GM23248 (cell line): ENCODE measurements around the gene SCAI. TPM values are rescaled to one million over a fixed set of nuclear protein-coding genes. Genes with fewer than 3 reads are reported as not detected.
"Not testable (repeated sequence)": the region's sequence is repeated elsewhere in the genome, so short reads cannot be mapped to it uniquely, and the experiment has no call there.

Source experiments
- DNase-seq: peaks from one replicate; pipeline ENCODE4 v3.0.0-alpha.2; 2015
- H2AFZ ChIP-seq: fragments of 200-600 bp; sonication (generic); 2 replicates; pipeline ENCODE4 v1.6.1; 2016; ENCODE audit warnings: antibody characterized with exemption
- H3F3A ChIP-seq: fragments of 200-600 bp; sonication (generic); 2 replicates; pipeline ENCODE4 v1.6.1; 2016; ENCODE audit warnings: mild to moderate bottlenecking, antibody characterized with exemption, mixed run types; ENCODE audit not compliant: insufficient read depth
- H3K27ac ChIP-seq: fragments of 200-600 bp; sonication (generic); 2 replicates; pipeline ENCODE4 v1.5.1; 2016; ENCODE audit warnings: mild to moderate bottlenecking
- H3K27me3 ChIP-seq: fragments of 200-600 bp; sonication (generic); replicated peaks from 2 replicates; pipeline ENCODE4 v1.6.1; 2016; ENCODE audit warnings: mild to moderate bottlenecking; ENCODE audit not compliant: insufficient read depth
- H3K36me3 ChIP-seq: fragments of 200-600 bp; sonication (generic); 2 replicates; pipeline ENCODE4 v1.6.1; 2016; ENCODE audit warnings: low read depth, mild to moderate bottlenecking
- H3K4me1 ChIP-seq: fragments of 200-600 bp; sonication (generic); 2 replicates; pipeline ENCODE4 v1.6.1; 2016; ENCODE audit warnings: mild to moderate bottlenecking; ENCODE audit not compliant: insufficient read depth
- H3K4me2 ChIP-seq: fragments of 200-600 bp; sonication (generic); one replicate; pipeline ENCODE4 v1.6.1; 2016; ENCODE audit warnings: mild to moderate bottlenecking; ENCODE audit not compliant: unreplicated experiment
- H3K4me3 ChIP-seq: fragments of 200-600 bp; sonication (generic); 2 replicates; pipeline ENCODE4 v1.5.1; 2016; ENCODE audit warnings: mild to moderate bottlenecking
- H3K79me2 ChIP-seq: fragments of 200-600 bp; sonication (generic); 2 replicates; pipeline ENCODE4 v1.6.1; 2016; ENCODE audit warnings: mild to moderate bottlenecking; ENCODE audit not compliant: insufficient read depth
- H3K9ac ChIP-seq: fragments of 200-600 bp; sonication (generic); 2 replicates; pipeline ENCODE4 v1.6.1; 2016; ENCODE audit warnings: mild to moderate bottlenecking
- H3K9me2 ChIP-seq: fragments of 200-600 bp; sonication (generic); 2 replicates; pipeline ENCODE4 v1.6.1; 2016; ENCODE audit warnings: mixed run types, mild to moderate bottlenecking, moderate library complexity; ENCODE audit not compliant: insufficient read depth
- H3K9me3 ChIP-seq: fragments of 200-600 bp; sonication (generic); one replicate; pipeline ENCODE4 v1.6.1; 2017; ENCODE audit warnings: low read depth
- H4K20me1 ChIP-seq: fragments of 200-600 bp; sonication (generic); 2 replicates; pipeline ENCODE4 v1.6.0; 2016; ENCODE audit not compliant: insufficient read depth
- EZH2 ChIP-seq: fragments of 200-600 bp; sonication (generic); IDR thresholded peaks from 2 replicates; pipeline ENCODE4 v1.6.1; 2018; ENCODE audit warnings: antibody characterized with exemption, mild to moderate bottlenecking; ENCODE audit not compliant: insufficient read depth, poor library complexity, severe bottlenecking
- EZH2phosphoT487 ChIP-seq: fragments of 200-600 bp; sonication (generic); IDR thresholded peaks from 2 replicates; pipeline ENCODE4 v1.6.1; 2018; ENCODE audit warnings: antibody characterized with exemption, moderate library complexity, mild to moderate bottlenecking, low read depth; ENCODE audit not compliant: insufficient read depth
- WGBS, 2 experiments: methylation state at CpG; one replicate each; pipeline ENCODE4 v1.1.6; 2015 to 2017; ENCODE audit warnings: low lambda C conversion rate in 2 of 2, low coverage in 1 of 2; ENCODE audit errors: missing lambda C conversion rate in 2 of 2; 5-methylcytosine and 5-hydroxymethylcytosine counted together
- in situ Hi-C: fragments of 300-500 bp; cut with MboI; formaldehyde crosslinking; loops from 2 replicates; pipeline ENCODE4 v1.15.0; 2020
- polyA plus RNA-seq: library from polyadenylated mRNA; unstranded; fragments of >200 nt; fragmentation: Nextera tagmentation; extraction: Ambion mirVana; gene quantifications from 2 replicates; pipeline ENCODE4 v1.2.1, GENCODE V29; 2016
- total RNA-seq: library from RNA; depleted of rRNA; stranded (reverse); fragments of >200 nt; shearing (Covaris generic); gene quantifications from 2 replicates; pipeline ENCODE4 v1.2.3, GENCODE V29; 2014

The SCAI gene
- total and polyA plus RNA-seq, 2 experiments from 2014 or later = 3.0 TPM

GRCh38 chr9:125085703-125086477 is 57.4 kb downstream of the SCAI start:
- H3K36me3 ChIP-seq = no peaks in the 10 kb centered on the region
- H3K4me2 ChIP-seq = no peak overlapping the region
- H3K27ac ChIP-seq = no peak overlapping the region
- no peak for TF ChIP-seq EZH2
- TF ChIP-seq EZH2phosphoT487 = no peak
- in situ Hi-C loops = no loop called here
- no peaks in the 10 kb centered on the region for H4K20me1 ChIP-seq
- no peak for DNase-seq
- no peak overlapping the region for H3K9ac ChIP-seq
- H2AFZ ChIP-seq = no peak overlapping the region
- H3K9me2 ChIP-seq = no peaks in the 10 kb centered on the region
- no peaks in the 10 kb centered on the region for H3K79me2 ChIP-seq
- H3K4me3 ChIP-seq = no peak overlapping the region
- no peaks in the 10 kb centered on the region for H3K4me1 ChIP-seq
- no peaks in the 10 kb centered on the region for H3K9me3 ChIP-seq
- H3F3A ChIP-seq = no peaks in the 10 kb centered on the region
- H3K27me3 ChIP-seq = no peaks in the 10 kb centered on the region
- 75 to 77% methylated on average over 6 of the region's 6 CpGs for WGBS, 2 experiments

GRCh38 chr9:125082197-125082596 is 61.1 kb downstream of the SCAI start:
- H3K4me2 ChIP-seq, H2AFZ ChIP-seq, H3K4me3 ChIP-seq, H3K9ac ChIP-seq, H3F3A ChIP-seq, H3K9me2 ChIP-seq, H3K79me2 ChIP-seq, H3K4me1 ChIP-seq, H3K27ac ChIP-seq, H3K36me3 ChIP-seq, DNase-seq, H4K20me1 ChIP-seq, in situ Hi-C loops, H3K27me3 ChIP-seq, H3K9me3 ChIP-seq: not testable (repeated sequence)
- 98% methylated on average over 6 of the region's 6 CpGs for WGBS, 2 experiments

- H2AFZ ChIP-seq, H3K9me2 ChIP-seq, H3K27me3 ChIP-seq, H3F3A ChIP-seq, DNase-seq, H3K9ac ChIP-seq, H3K79me2 ChIP-seq, H3K9me3 ChIP-seq, in situ Hi-C loops, H3K27ac ChIP-seq, H3K4me2 ChIP-seq, H3K4me1 ChIP-seq, H4K20me1 ChIP-seq, H3K36me3 ChIP-seq, H3K4me3 ChIP-seq: not testable (repeated sequence)
- 66 to 72% methylated on average over 2 of the region's 2 CpGs for WGBS, 2 experiments
These were observed 62.5 kb downstream of the SCAI start for GRCh38 chr9:125080797-125081196.

GRCh38 chr9:125079931-125080330 is 63.4 kb downstream of the SCAI start:
- H2AFZ ChIP-seq = no peak overlapping the region
- no peak overlapping the region for H3K4me3 ChIP-seq
- H3K9me2 ChIP-seq = no peaks in the 10 kb centered on the region
- no peaks in the 10 kb centered on the region for H3K79me2 ChIP-seq
- peaks cover 7% of the 10 kb centered on the region; the same call in 1 of the 2 replicates for H3K4me1 ChIP-seq
- H3K27ac ChIP-seq = no peak overlapping the region
- H3K9ac ChIP-seq = no peak overlapping the region
- no peaks in the 10 kb centered on the region for H3K9me3 ChIP-seq
- H3K36me3 ChIP-seq = no peaks in the 10 kb centered on the region
- WGBS, 2 experiments = 49 to 63% methylated on average over 2 of the region's 2 CpGs
- peak; percentile 19 for DNase-seq
- no peak overlapping the region for H3K4me2 ChIP-seq
- no peaks in the 10 kb centered on the region for H3K27me3 ChIP-seq
- H3F3A ChIP-seq = peaks cover 12% of the 10 kb centered on the region; the same call in 1 of the 2 replicates
- no peak for TF ChIP-seq EZH2
- TF ChIP-seq EZH2phosphoT487 = no peak
- in situ Hi-C loops = no loop called here
- no peaks in the 10 kb centered on the region for H4K20me1 ChIP-seq

GRCh38 chr9:125075997-125076396 is 67.3 kb downstream of the SCAI start:
- Histone ChIP-seq H4K20me1 (no peaks in the 10 kb centered on the region), H3K9me2 (no peaks in the 10 kb centered on the region), H3K4me2 (no peak overlapping the region), H3K4me3 (no peak overlapping the region), H3K9me3 (no peaks in the 10 kb centered on the region), H3K4me1 (peaks cover 10% of the 10 kb centered on the region; the same call in 1 of the 2 replicates), H3K27ac (no peak overlapping the region), H2AFZ (no peak overlapping the region), H3K36me3 (no peaks in the 10 kb centered on the region), H3K9ac (no peak overlapping the region), H3K79me2 (no peaks in the 10 kb centered on the region), H3F3A (peaks cover 12% of the 10 kb centered on the region; the same call in 1 of the 2 replicates), H3K27me3 (no peaks in the 10 kb centered on the region)
- no peak for TF ChIP-seq EZH2
- TF ChIP-seq EZH2phosphoT487 = no peak
- DNase-seq = no peak
- in situ Hi-C loops = no loop called here
- 97 to 98% methylated on average over 7 of the region's 7 CpGs for WGBS, 2 experiments
